Uterus (tissue), 2 donors: Measurements from ENCODE around the gene USP34.

Experiments used
- POLR2A ChIP-seq, 2 donors: fragments of 450-650 bp; IDR thresholded peaks; one replicate each; pipeline ENCODE4 v1.6.1; 2016; ENCODE audit warnings: antibody characterized with exemption in 2 of 2, mild to moderate bottlenecking in 1 of 2, moderate library complexity in 1 of 2
- TF ChIP-seq, protein P1 (sequence below), 4 experiments: fragments of 200-600 bp in 2 of 4; fragments of 450-650 bp in 2 of 4; sonication (generic) in 2 of 4; IDR thresholded peaks; one replicate each; pipeline ENCODE4 v1.5.1; 2016 to 2019; ENCODE audit warnings: antibody characterized with exemption in 4 of 4, mild to moderate bottlenecking in 2 of 4, moderate library complexity in 1 of 4

DNA sequence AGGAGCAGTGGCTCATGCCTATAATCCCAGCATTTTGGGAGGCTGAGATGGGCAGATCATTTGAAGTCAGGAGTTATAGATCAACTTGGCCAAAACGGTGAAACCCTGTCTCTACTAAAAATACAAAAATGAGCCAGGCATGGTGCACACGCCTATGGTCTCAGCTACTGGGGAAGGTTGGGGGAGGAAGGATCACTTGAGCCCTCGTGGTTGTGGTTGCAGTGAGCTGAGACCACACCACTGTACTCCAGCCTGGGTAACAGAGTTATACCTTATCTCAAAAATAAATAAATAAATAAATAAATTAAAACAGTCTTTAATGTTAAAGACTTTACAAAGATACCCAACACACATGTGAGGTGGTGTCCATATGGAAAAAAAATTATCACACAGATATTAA, 174.9 kb downstream of the USP34 start:
- TF ChIP-seq, protein P1, sequence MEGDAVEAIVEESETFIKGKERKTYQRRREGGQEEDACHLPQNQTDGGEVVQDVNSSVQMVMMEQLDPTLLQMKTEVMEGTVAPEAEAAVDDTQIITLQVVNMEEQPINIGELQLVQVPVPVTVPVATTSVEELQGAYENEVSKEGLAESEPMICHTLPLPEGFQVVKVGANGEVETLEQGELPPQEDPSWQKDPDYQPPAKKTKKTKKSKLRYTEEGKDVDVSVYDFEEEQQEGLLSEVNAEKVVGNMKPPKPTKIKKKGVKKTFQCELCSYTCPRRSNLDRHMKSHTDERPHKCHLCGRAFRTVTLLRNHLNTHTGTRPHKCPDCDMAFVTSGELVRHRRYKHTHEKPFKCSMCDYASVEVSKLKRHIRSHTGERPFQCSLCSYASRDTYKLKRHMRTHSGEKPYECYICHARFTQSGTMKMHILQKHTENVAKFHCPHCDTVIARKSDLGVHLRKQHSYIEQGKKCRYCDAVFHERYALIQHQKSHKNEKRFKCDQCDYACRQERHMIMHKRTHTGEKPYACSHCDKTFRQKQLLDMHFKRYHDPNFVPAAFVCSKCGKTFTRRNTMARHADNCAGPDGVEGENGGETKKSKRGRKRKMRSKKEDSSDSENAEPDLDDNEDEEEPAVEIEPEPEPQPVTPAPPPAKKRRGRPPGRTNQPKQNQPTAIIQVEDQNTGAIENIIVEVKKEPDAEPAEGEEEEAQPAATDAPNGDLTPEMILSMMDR (IDR thresholded peaks at IDR 0.05) = no peak
- TF ChIP-seq POLR2A (IDR thresholded peaks at IDR 0.05) = no peak
